Gastrocnemius medialis (tissue), 4 donors: ENCODE results near the gene CHCHD3. TPM values are rescaled to one million over a fixed set of nuclear protein-coding genes. Genes with fewer than 3 reads are reported as not detected.

Source experiments
- ATAC-seq, 2 donors: fragments of 150-250 bp; one replicate each; pipeline ENCODE4 v1.9.1; 2016
- DNase-seq, 2 donors: peaks; one replicate each; pipeline ENCODE4 v3.0.0-alpha.2; 2019
- H3K27ac ChIP-seq, 4 donors: fragments of 200-600 bp; sonication (generic); 1 replicate in 1 of 4; 2 replicates in 3 of 4; pipeline ENCODE4 v1.5.1; 2016 to 2018; ENCODE audit warnings: mild to moderate bottlenecking in 2 of 4, moderate library complexity in 1 of 4
- H3K27me3 ChIP-seq, 3 donors: fragments of 200-600 bp; sonication (generic) in 2 of 3; 1 replicate in 1 of 3; 2 replicates in 2 of 3; pipeline versions ENCODE4 v1.5.1 to v1.6.0; 2016 to 2019; ENCODE audit warnings: mild to moderate bottlenecking in 1 of 3, moderate library complexity in 1 of 3
- H3K36me3 ChIP-seq, 2 donors: fragments of 200-600 bp; sonication (generic) in 1 of 2; one replicate each; pipeline ENCODE4 v1.5.1; 2017 to 2018
- H3K4me1 ChIP-seq, 2 donors: fragments of 200-600 bp; sonication (generic) in 1 of 2; one replicate each; pipeline ENCODE4 v1.5.1; 2016 to 2017; ENCODE audit warnings: mild to moderate bottlenecking in 2 of 2
- H3K4me3 ChIP-seq, 4 donors: fragments of 200-600 bp; sonication (generic) in 3 of 4; 1 replicate in 1 of 4; 2 replicates in 3 of 4; pipeline ENCODE4 v1.5.1; 2016 to 2019; ENCODE audit warnings: mild to moderate bottlenecking in 2 of 4
- H3K9me3 ChIP-seq, 3 donors: fragments of 200-600 bp; sonication (generic) in 2 of 3; 1 replicate in 1 of 3; 2 replicates in 2 of 3; pipeline ENCODE4 v1.5.1; 2016 to 2019
- CTCF ChIP-seq, 5 experiments: fragments of 450-650 bp in 3 of 5; fragments of 200-600 bp in 2 of 5; sonication (generic) in 2 of 5; IDR thresholded peaks in 4 of 5; conservative IDR thresholded peaks in 1 of 5; 1 replicate in 4 of 5; 2 replicates in 1 of 5; pipeline ENCODE4 v1.5.1; 2016 to 2019; ENCODE audit warnings: antibody characterized with exemption in 5 of 5, mild to moderate bottlenecking in 3 of 5, moderate library complexity in 3 of 5
- POLR2A ChIP-seq, 2 donors: fragments of 450-650 bp; IDR thresholded peaks; one replicate each; pipeline ENCODE4 v1.6.1; 2017; ENCODE audit warnings: antibody characterized with exemption in 2 of 2, mild to moderate bottlenecking in 2 of 2, moderate library complexity in 2 of 2
- in situ Hi-C, 4 donors: fragments of 200-750 bp; cut with MboI; loops; one replicate each; pipeline versions ENCODE4 v1.15.0 to v1.8.0; 2017; ENCODE audit warnings: low sequenced_read_pairs in 4 of 4
- intact Hi-C: fragments of 100-400 bp; cut with DNase I; formaldehyde crosslinking; loops from one replicate; pipeline ENCODE4 v1.15.1; 2023; ENCODE audit warnings: low total_unique reads
- total RNA-seq, 4 donors: library from RNA; depleted of rRNA; stranded (reverse); fragments of >200 nt; gene quantifications; one replicate each; pipeline versions ENCODE4 v1.1.0 to v1.2.3, GENCODE V29; 2016

CHCHD3 gene
- total RNA-seq, 4 donors from 2014 or later: 110 to 177 (median 131) TPM

- no peak for TF ChIP-seq POLR2A (IDR thresholded peaks at IDR 0.05)
- TF ChIP-seq CTCF (IDR thresholded peaks at IDR 0.05 in 4 of 5, conservative IDR thresholded peaks at IDR 0.05 in 1 of 5): no peak
- in situ Hi-C loops (no loop called here), intact Hi-C loops (no loop called here)
- Histone ChIP-seq H3K27ac (no peak overlapping the region), H3K27me3 (no peaks in the 10 kb centered on the region), H3K4me1 (no peaks in the 10 kb centered on the region), H3K9me3 (no peaks in the 10 kb centered on the region), H3K4me3 (no peak overlapping the region), H3K36me3 (no peaks in the 10 kb centered on the region)
- ATAC-seq (no peak), DNase-seq (no peak)
Measured at GRCh38 chr7:133114519-133114918, 32.6 kb upstream of the CHCHD3 start.

GRCh38 chr7:133112976-133113375, 31.1 kb upstream of the CHCHD3 start:
- ATAC-seq (no peak), DNase-seq (no peak)
- Histone ChIP-seq H3K4me1 (no peaks in the 10 kb centered on the region), H3K36me3 (no peaks in the 10 kb centered on the region), H3K27me3 (no peaks in the 10 kb centered on the region), H3K27ac (no peak overlapping the region), H3K9me3 (no peaks in the 10 kb centered on the region), H3K4me3 (no peak overlapping the region)
- in situ Hi-C loops (no loop called here), intact Hi-C loops (no loop called here)
- TF ChIP-seq CTCF (IDR thresholded peaks at IDR 0.05 in 4 of 5, conservative IDR thresholded peaks at IDR 0.05 in 1 of 5) (no peak), POLR2A (IDR thresholded peaks at IDR 0.05) (no peak)

- in situ Hi-C loops: no loop called here
Measured at GRCh38 chr7:133112335-133112734, 30.4 kb upstream of the CHCHD3 start.

GRCh38 chr7:133110312-133110711, 28.4 kb upstream of the CHCHD3 start:
- no peak overlapping the region for H3K27ac ChIP-seq
- no peaks in the 10 kb centered on the region for H3K9me3 ChIP-seq
- H3K27me3 ChIP-seq: no peaks in the 10 kb centered on the region
- in situ Hi-C loops (no loop called here), intact Hi-C loops (no loop called here)
- DNase-seq (no peak), ATAC-seq (no peak)
- H3K4me3 ChIP-seq: no peak overlapping the region
- no peaks in the 10 kb centered on the region for H3K36me3 ChIP-seq
- no peaks in the 10 kb centered on the region for H3K4me1 ChIP-seq
- TF ChIP-seq CTCF (IDR thresholded peaks at IDR 0.05 in 4 of 5, conservative IDR thresholded peaks at IDR 0.05 in 1 of 5) (no peak), POLR2A (IDR thresholded peaks at IDR 0.05) (no peak)

More at GRCh38 chr7:133112335-133112734, 30.4 kb upstream of the CHCHD3 start:
- DNase-seq: no peak
- Histone ChIP-seq H3K4me1 (no peaks in the 10 kb centered on the region), H3K36me3 (no peaks in the 10 kb centered on the region), H3K9me3 (no peaks in the 10 kb centered on the region), H3K27ac (no peak overlapping the region), H3K27me3 (no peaks in the 10 kb centered on the region), H3K4me3 (no peak overlapping the region)
- no peak for ATAC-seq
- intact Hi-C loops: no loop called here
- TF ChIP-seq POLR2A (IDR thresholded peaks at IDR 0.05): no peak
- TF ChIP-seq CTCF (IDR thresholded peaks at IDR 0.05 in 4 of 5, conservative IDR thresholded peaks at IDR 0.05 in 1 of 5): no peak

- intact Hi-C loops (no loop called here), in situ Hi-C loops (no loop called here)
- TF ChIP-seq CTCF (IDR thresholded peaks at IDR 0.05 in 4 of 5, conservative IDR thresholded peaks at IDR 0.05 in 1 of 5): no peak
- TF ChIP-seq POLR2A (IDR thresholded peaks at IDR 0.05): no peak
- Histone ChIP-seq H3K27me3 (no peaks in the 10 kb centered on the region), H3K4me3 (no peak overlapping the region), H3K9me3 (no peaks in the 10 kb centered on the region), H3K36me3 (no peaks in the 10 kb centered on the region), H3K4me1 (no peaks in the 10 kb centered on the region), H3K27ac (no peak overlapping the region)
- ATAC-seq (no peak), DNase-seq (no peak)
Measured at GRCh38 chr7:133109816-133110215, 27.9 kb upstream of the CHCHD3 start.
